ENCODE measurements around the gene TUBA4B.

TUBA4B gene

GRCh38 chr2:219261024-219261855 lies 8.2 kb downstream of the TUBA4B start:
- no peaks in the 10 kb centered on the region for H3K36me3 ChIP-seq (ENCODE audit: control insufficient read depth in 4 of 4, insufficient read depth in 4 of 4, low read length in 3 of 4)

GRCh38 chr2:219266232-219266631 lies 13.2 kb downstream of the TUBA4B start:
- Histone ChIP-seq H3K4me1 (ENCODE audit: control extremely low read depth in 1 of 4, control insufficient read depth in 4 of 4, insufficient read depth in 4 of 4, low read length in 3 of 4) (peaks cover 0 to 6% (median 2%) of the 10 kb centered on the region in 4 experiments), H3K4me3 (ENCODE audit: control insufficient read depth in 1 of 7, extremely low read depth in 1 of 7, insufficient read depth in 4 of 7, low read depth in 2 of 7, low read length in 6 of 7) (no peak overlapping the region), H3K9me3 (ENCODE audit: control extremely low read depth in 1 of 5, control insufficient read depth in 4 of 5, insufficient read depth in 2 of 5, low read depth in 1 of 5, low read length in 4 of 5) (no peaks in the 10 kb centered on the region), H3K27me3 (replicated peaks in 2 of 5; ENCODE audit: control insufficient read depth in 4 of 5, insufficient read depth in 5 of 5, low read length in 4 of 5) (peaks cover 0 to 5% (median 0%) of the 10 kb centered on the region in 5 experiments), H3K36me3 (ENCODE audit: control insufficient read depth in 4 of 4, insufficient read depth in 4 of 4, low read length in 3 of 4) (no peaks in the 10 kb centered on the region), H3K27ac (ENCODE audit: insufficient read depth in 1 of 2, low read depth in 1 of 2, low read length in 2 of 2, poor library complexity in 1 of 2, severe bottlenecking in 2 of 2) (no peak overlapping the region)
- ChIA-PET POLR2A (no interaction called here), CTCF (interaction anchor here (1.0 to 4.7 kb wide), 6 partner anchors 8 to 34 kb away, joined by 3 to 15 read pairs (median 4); partner anchors contain the start of gene DNAJB2)
- 100% methylated on average over 5 of the region's 5 CpGs for WGBS (ENCODE audit: insufficient coverage)
- no peak for DNase-seq

More at GRCh38 chr2:219261024-219261855, 8.2 kb downstream of the TUBA4B start:
- WGBS (ENCODE audit: insufficient coverage), result 61% methylated on average over 2 of the region's 5 CpGs
- Histone ChIP-seq H3K27me3 (replicated peaks in 2 of 5; ENCODE audit: control insufficient read depth in 4 of 5, insufficient read depth in 5 of 5, low read length in 4 of 5) (peaks cover 0 to 2% (median 0%) of the 10 kb centered on the region in 5 experiments), H3K4me3 (ENCODE audit: control insufficient read depth in 1 of 7, extremely low read depth in 1 of 7, insufficient read depth in 4 of 7, low read depth in 2 of 7, low read length in 6 of 7) (no peak overlapping the region), H3K4me1 (ENCODE audit: control extremely low read depth in 1 of 4, control insufficient read depth in 4 of 4, insufficient read depth in 4 of 4, low read length in 3 of 4) (peaks cover 0 to 14% (median 6%) of the 10 kb centered on the region in 4 experiments), H3K27ac (ENCODE audit: insufficient read depth in 1 of 2, low read depth in 1 of 2, low read length in 2 of 2, poor library complexity in 1 of 2, severe bottlenecking in 2 of 2) (no peak overlapping the region), H3K9me3 (ENCODE audit: control extremely low read depth in 1 of 5, control insufficient read depth in 4 of 5, insufficient read depth in 2 of 5, low read depth in 1 of 5, low read length in 4 of 5) (no peaks in the 10 kb centered on the region)
- ChIA-PET CTCF (interaction anchor here (1.0 to 2.2 kb wide), 10 partner anchors 10 to 102 kb away, joined by 3 to 11 read pairs (median 4); no protein-coding TSS in a partner anchor), POLR2A (no interaction called here)
- DNase-seq, result no peak

- Histone ChIP-seq H3K9me3 (ENCODE audit: control extremely low read depth in 1 of 5, control insufficient read depth in 4 of 5, insufficient read depth in 2 of 5, low read depth in 1 of 5, low read length in 4 of 5) (no peaks in the 10 kb centered on the region), H3K27ac (ENCODE audit: insufficient read depth in 1 of 2, low read depth in 1 of 2, low read length in 2 of 2, poor library complexity in 1 of 2, severe bottlenecking in 2 of 2) (no peak overlapping the region), H3K27me3 (replicated peaks in 2 of 5; ENCODE audit: control insufficient read depth in 4 of 5, insufficient read depth in 5 of 5, low read length in 4 of 5) (peaks cover 0 to 7% (median 0%) of the 10 kb centered on the region in 5 experiments), H3K4me1 (ENCODE audit: control extremely low read depth in 1 of 4, control insufficient read depth in 4 of 4, insufficient read depth in 4 of 4, low read length in 3 of 4) (no peaks in the 10 kb centered on the region), H3K36me3 (ENCODE audit: control insufficient read depth in 4 of 4, insufficient read depth in 4 of 4, low read length in 3 of 4) (no peaks in the 10 kb centered on the region), H3K4me3 (ENCODE audit: control insufficient read depth in 1 of 7, extremely low read depth in 1 of 7, insufficient read depth in 4 of 7, low read depth in 2 of 7, low read length in 6 of 7) (no peak overlapping the region)
- POLR2A ChIA-PET, result no interaction called here
- no CpG with 5 or more reads among the region's 1 CpG for WGBS (ENCODE audit: insufficient coverage)
- DNase-seq, result no peak
- CTCF ChIA-PET, result interaction anchor here (0.8 to 4.7 kb wide), 6 partner anchors 9 to 28 kb away, joined by 3 to 15 read pairs (median 4); partner anchors contain the start of gene TUBA4A
These were observed 13.8 kb downstream of the TUBA4B start for GRCh38 chr2:219266886-219267285.

- DNase-seq, result no peak
- no peak overlapping the region for H3K27ac ChIP-seq (ENCODE audit: insufficient read depth in 1 of 2, low read depth in 1 of 2, low read length in 2 of 2, poor library complexity in 1 of 2, severe bottlenecking in 2 of 2)
- CTCF ChIA-PET, result interaction anchor here (0.6 to 3.0 kb wide), 2 partner anchors 13 to 31 kb away, joined by 3 to 11 read pairs; partner anchors contain the start of gene TUBA4A
- no CpG with 5 or more reads among the region's 2 CpGs for WGBS (ENCODE audit: insufficient coverage)
- no peaks in the 10 kb centered on the region for H3K36me3 ChIP-seq (ENCODE audit: control insufficient read depth in 4 of 4, insufficient read depth in 4 of 4, low read length in 3 of 4)
- no peak overlapping the region for H3K4me3 ChIP-seq (ENCODE audit: control insufficient read depth in 1 of 7, extremely low read depth in 1 of 7, insufficient read depth in 4 of 7, low read depth in 2 of 7, low read length in 6 of 7)
- peaks cover 0 to 7% (median 0%) of the 10 kb centered on the region in 5 experiments for H3K27me3 ChIP-seq (replicated peaks in 2 of 5; ENCODE audit: control insufficient read depth in 4 of 5, insufficient read depth in 5 of 5, low read length in 4 of 5)
- H3K9me3 ChIP-seq (ENCODE audit: control extremely low read depth in 1 of 5, control insufficient read depth in 4 of 5, insufficient read depth in 2 of 5, low read depth in 1 of 5, low read length in 4 of 5), result no peaks in the 10 kb centered on the region
- POLR2A ChIA-PET, result no interaction called here
- H3K4me1 ChIP-seq (ENCODE audit: control extremely low read depth in 1 of 4, control insufficient read depth in 4 of 4, insufficient read depth in 4 of 4, low read length in 3 of 4), result no peaks in the 10 kb centered on the region
These were observed 15.3 kb downstream of the TUBA4B start for GRCh38 chr2:219268294-219268693.

GRCh38 chr2:219269362-219270054 lies 16.5 kb downstream of the TUBA4B start:
- DNase-seq, result no peak
- CTCF ChIA-PET, result interaction anchor here (1.9 to 18.3 kb wide), 3 partner anchors 9 to 26 kb away, joined by 7 to 381 read pairs (median 11); partner anchors contain the start of genes DNAJB2 and TUBA4A

GRCh38 chr2:219270055-219270372 lies 17.0 kb downstream of the TUBA4B start:
- no peaks in the 10 kb centered on the region for H3K36me3 ChIP-seq (ENCODE audit: control insufficient read depth in 4 of 4, insufficient read depth in 4 of 4, low read length in 3 of 4)
- H3K4me3 ChIP-seq (ENCODE audit: control insufficient read depth in 1 of 7, extremely low read depth in 1 of 7, insufficient read depth in 4 of 7, low read depth in 2 of 7, low read length in 6 of 7), result no peak overlapping the region
- no peak for DNase-seq
- ChIA-PET CTCF (interaction anchor here (1.9 to 18.3 kb wide), 2 partner anchors 8 to 25 kb away, joined by 7 to 381 read pairs; partner anchors contain the start of gene DNAJB2), POLR2A (no interaction called here)
- H3K9me3 ChIP-seq (ENCODE audit: control extremely low read depth in 1 of 5, control insufficient read depth in 4 of 5, insufficient read depth in 2 of 5, low read depth in 1 of 5, low read length in 4 of 5), result no peaks in the 10 kb centered on the region
- 93% methylated on average over 4 of the region's 5 CpGs for WGBS (ENCODE audit: insufficient coverage)
- H3K27me3 ChIP-seq (replicated peaks in 2 of 5; ENCODE audit: control insufficient read depth in 4 of 5, insufficient read depth in 5 of 5, low read length in 4 of 5), result peaks cover 0 to 11% (median 0%) of the 10 kb centered on the region in 5 experiments
- no peaks in the 10 kb centered on the region for H3K4me1 ChIP-seq (ENCODE audit: control extremely low read depth in 1 of 4, control insufficient read depth in 4 of 4, insufficient read depth in 4 of 4, low read length in 3 of 4)
- H3K27ac ChIP-seq (ENCODE audit: insufficient read depth in 1 of 2, low read depth in 1 of 2, low read length in 2 of 2, poor library complexity in 1 of 2, severe bottlenecking in 2 of 2), result no peak overlapping the region

More at GRCh38 chr2:219269362-219270054, 16.5 kb downstream of the TUBA4B start:
- Histone ChIP-seq H3K36me3 (ENCODE audit: control insufficient read depth in 4 of 4, insufficient read depth in 4 of 4, low read length in 3 of 4) (no peaks in the 10 kb centered on the region), H3K4me3 (ENCODE audit: control insufficient read depth in 1 of 7, extremely low read depth in 1 of 7, insufficient read depth in 4 of 7, low read depth in 2 of 7, low read length in 6 of 7) (no peak overlapping the region), H3K9me3 (ENCODE audit: control extremely low read depth in 1 of 5, control insufficient read depth in 4 of 5, insufficient read depth in 2 of 5, low read depth in 1 of 5, low read length in 4 of 5) (no peaks in the 10 kb centered on the region), H3K27me3 (replicated peaks in 2 of 5; ENCODE audit: control insufficient read depth in 4 of 5, insufficient read depth in 5 of 5, low read length in 4 of 5) (peaks cover 0 to 11% (median 0%) of the 10 kb centered on the region in 5 experiments), H3K27ac (ENCODE audit: insufficient read depth in 1 of 2, low read depth in 1 of 2, low read length in 2 of 2, poor library complexity in 1 of 2, severe bottlenecking in 2 of 2) (no peak overlapping the region), H3K4me1 (ENCODE audit: control extremely low read depth in 1 of 4, control insufficient read depth in 4 of 4, insufficient read depth in 4 of 4, low read length in 3 of 4) (no peaks in the 10 kb centered on the region)
- POLR2A ChIA-PET, result no interaction called here
- WGBS (ENCODE audit: insufficient coverage), result 94% methylated on average over 7 of the region's 8 CpGs
